ENCODE measurements around the gene COQ5.
"Not testable (repeated sequence)": the region's sequence is repeated elsewhere in the genome, so short reads cannot be mapped to it uniquely, and the experiment has no call there.

COQ5 gene

GRCh38 chr12:120534703-120535655 lies 6.0 kb upstream of the COQ5 start:
- Histone ChIP-seq H3K27ac (ENCODE audit: low read depth, low read length) (peak overlapping the region; percentile 62), H3K9me2 (replicated peaks; ENCODE audit: control insufficient read depth, low read length) (no peaks in the 10 kb centered on the region), H3K9me3 (ENCODE audit: control insufficient read depth, insufficient read depth, low read length) (no peaks in the 10 kb centered on the region), H3K79me2 (ENCODE audit: control insufficient read depth, low read length) (peaks cover 59% of the 10 kb centered on the region), H3K36me3 (ENCODE audit: control insufficient read depth, low read length) (peaks cover 52% of the 10 kb centered on the region), H3K27me3 (ENCODE audit: control insufficient read depth, low read length) (no peaks in the 10 kb centered on the region), H3K4me2 (ENCODE audit: low read length) (peak overlapping the region; percentile 94), H3K4me1 (ENCODE audit: control insufficient read depth, low read length) (peaks cover 54% of the 10 kb centered on the region), H4K20me1 (ENCODE audit: control insufficient read depth, insufficient read depth, low read depth, low read length) (peaks cover 28% of the 10 kb centered on the region), H3K4me3 (ENCODE audit: low read length) (peak overlapping the region; percentile 88), H3F3A (ENCODE audit: control insufficient read depth, insufficient read depth) (0 out of 2 replicates have a peak, but pooled peaks cover 3% of the 10 kb centered on the region)
- TF ChIP-seq CTCF (IDR thresholded peaks at IDR 0.05; ENCODE audit: low read depth, low read length, poor library complexity, severe bottlenecking) (no peak), EZH2phosphoT487 (IDR thresholded peaks at IDR 0.05; ENCODE audit: borderline replicate concordance, low read length) (no peak)

- 0 out of 2 replicates have a peak, but pooled peaks cover 3% of the 10 kb centered on the region for H3F3A ChIP-seq (ENCODE audit: control insufficient read depth, insufficient read depth)
- H3K36me3 ChIP-seq (ENCODE audit: control insufficient read depth, low read length): peaks cover 47% of the 10 kb centered on the region
- no peaks in the 10 kb centered on the region for H3K9me3 ChIP-seq (ENCODE audit: control insufficient read depth, insufficient read depth, low read length)
- TF ChIP-seq EZH2phosphoT487 (IDR thresholded peaks at IDR 0.05; ENCODE audit: borderline replicate concordance, low read length) (no peak), CTCF (IDR thresholded peaks at IDR 0.05; ENCODE audit: low read depth, low read length, poor library complexity, severe bottlenecking) (no peak)
- no peaks in the 10 kb centered on the region for H3K27me3 ChIP-seq (ENCODE audit: control insufficient read depth, low read length)
- peaks cover 52% of the 10 kb centered on the region for H3K79me2 ChIP-seq (ENCODE audit: control insufficient read depth, low read length)
- no peaks in the 10 kb centered on the region for H3K9me2 ChIP-seq (replicated peaks; ENCODE audit: control insufficient read depth, low read length)
- H3K27ac ChIP-seq (ENCODE audit: low read depth, low read length): peak within 1 kb of the TSS; percentile 62
- peak within 1 kb of the TSS; percentile 88 for H3K4me3 ChIP-seq (ENCODE audit: low read length)
- H3K4me1 ChIP-seq (ENCODE audit: control insufficient read depth, low read length): peaks cover 62% of the 10 kb centered on the region
- H4K20me1 ChIP-seq (ENCODE audit: control insufficient read depth, insufficient read depth, low read depth, low read length): peaks cover 28% of the 10 kb centered on the region
- peak within 1 kb of the TSS; percentile 94 for H3K4me2 ChIP-seq (ENCODE audit: low read length)
Observed at GRCh38 chr12:120534203-120534702, 5.3 kb upstream of the COQ5 start, which contains the start of gene RNF10. Gene RNF10 (plus strand): TSS chr12:120534356. CDS start chr12:120534812, 456 bp downstream.

GRCh38 chr12:120532701-120533238 lies 3.8 kb upstream of the COQ5 start:
- no peak overlapping the region for H3K4me2 ChIP-seq (ENCODE audit: low read length)
- peaks cover 32% of the 10 kb centered on the region for H3K36me3 ChIP-seq (ENCODE audit: control insufficient read depth, low read length)
- TF ChIP-seq CTCF (IDR thresholded peaks at IDR 0.05; ENCODE audit: low read depth, low read length, poor library complexity, severe bottlenecking) (no peak), EZH2phosphoT487 (IDR thresholded peaks at IDR 0.05; ENCODE audit: borderline replicate concordance, low read length) (no peak)
- H4K20me1 ChIP-seq (ENCODE audit: control insufficient read depth, insufficient read depth, low read depth, low read length): peaks cover 17% of the 10 kb centered on the region
- no peaks in the 10 kb centered on the region for H3K27me3 ChIP-seq (ENCODE audit: control insufficient read depth, low read length)
- no peaks in the 10 kb centered on the region for H3K9me3 ChIP-seq (ENCODE audit: control insufficient read depth, insufficient read depth, low read length)
- peaks cover 50% of the 10 kb centered on the region for H3K4me1 ChIP-seq (ENCODE audit: control insufficient read depth, low read length)
- H3K4me3 ChIP-seq (ENCODE audit: low read length): no peak overlapping the region
- no peaks in the 10 kb centered on the region for H3K9me2 ChIP-seq (replicated peaks; ENCODE audit: control insufficient read depth, low read length)
- H3F3A ChIP-seq (ENCODE audit: control insufficient read depth, insufficient read depth): 0 out of 2 replicates have a peak, but pooled peaks cover 3% of the 10 kb centered on the region
- H3K27ac ChIP-seq (ENCODE audit: low read depth, low read length): no peak overlapping the region
- peaks cover 46% of the 10 kb centered on the region for H3K79me2 ChIP-seq (ENCODE audit: control insufficient read depth, low read length)

GRCh38 chr12:120530418-120530761 lies 1.4 kb upstream of the COQ5 start:
- Histone ChIP-seq H3K79me2 (ENCODE audit: control insufficient read depth, low read length) (peaks cover 29% of the 10 kb centered on the region), H3K4me1 (ENCODE audit: control insufficient read depth, low read length) (peaks cover 27% of the 10 kb centered on the region), H3K36me3 (ENCODE audit: control insufficient read depth, low read length) (peaks cover 14% of the 10 kb centered on the region), H3K4me3 (ENCODE audit: low read length) (peak overlapping the region; percentile 86), H3K4me2 (ENCODE audit: low read length) (peak overlapping the region; percentile 78; the same call in 1 of the 2 replicates)
- H3K9me2 ChIP-seq (replicated peaks; ENCODE audit: control insufficient read depth, low read length); H3K9me3 ChIP-seq (ENCODE audit: control insufficient read depth, insufficient read depth, low read length); H3F3A ChIP-seq (ENCODE audit: control insufficient read depth, insufficient read depth); H3K27me3 ChIP-seq (ENCODE audit: control insufficient read depth, low read length); H4K20me1 ChIP-seq (ENCODE audit: control insufficient read depth, insufficient read depth, low read depth, low read length); H3K27ac ChIP-seq (ENCODE audit: low read depth, low read length): not testable (repeated sequence)
